ENCODE data around the gene TEX19.
"Not testable (repeated sequence)": the region's sequence is repeated elsewhere in the genome, so short reads cannot be mapped to it uniquely, and the experiment has no call there.

TEX19 gene

DNA sequence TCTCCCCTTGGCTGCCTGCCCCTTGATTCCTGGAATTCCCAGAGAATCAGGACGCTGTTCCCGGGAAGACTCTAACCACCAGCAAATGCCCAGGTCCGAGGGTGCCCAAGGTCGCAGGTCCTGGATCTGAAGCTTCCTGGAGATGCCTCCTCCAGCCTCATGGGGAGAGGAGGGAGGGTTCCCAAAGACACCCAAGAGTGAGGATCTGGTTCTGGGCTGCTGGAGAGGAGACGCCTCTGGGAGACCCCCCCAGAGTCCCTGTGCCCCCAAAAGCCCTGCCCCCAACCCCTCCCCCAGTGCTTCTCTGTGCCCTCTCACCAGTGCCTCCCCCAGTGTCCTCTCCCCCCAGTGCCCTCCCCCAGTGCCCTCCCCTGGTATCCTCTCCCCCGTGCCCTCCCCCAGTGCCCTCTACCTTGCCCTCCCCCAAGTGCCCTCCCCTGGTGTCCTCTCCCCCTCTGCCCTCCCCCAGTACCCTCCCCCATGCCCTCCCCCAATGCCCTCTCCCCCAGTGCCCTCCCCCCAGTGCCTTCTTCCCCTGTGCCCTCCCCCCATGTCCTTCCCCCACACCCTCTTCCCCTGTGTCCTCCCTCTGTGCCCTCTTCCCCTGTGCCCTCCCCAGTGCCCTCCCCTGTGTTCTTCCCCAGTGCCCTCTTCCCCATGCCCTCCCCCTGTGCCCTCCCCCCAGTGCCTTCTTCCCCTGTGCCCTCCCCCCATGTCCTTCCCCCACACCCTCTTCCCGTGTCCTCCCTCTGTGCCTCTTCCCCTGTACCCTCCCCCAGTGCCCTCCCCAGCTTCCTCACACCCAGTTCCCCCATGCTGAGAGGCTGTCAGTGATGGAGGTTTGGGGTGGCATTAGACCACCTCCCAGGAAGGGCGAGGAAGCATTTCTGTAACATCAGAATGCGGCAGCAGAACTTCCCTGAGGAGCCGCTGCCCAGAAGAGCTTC, 19.1 kb upstream of the TEX19 start:
- DNase-seq, result no peak

DNA sequence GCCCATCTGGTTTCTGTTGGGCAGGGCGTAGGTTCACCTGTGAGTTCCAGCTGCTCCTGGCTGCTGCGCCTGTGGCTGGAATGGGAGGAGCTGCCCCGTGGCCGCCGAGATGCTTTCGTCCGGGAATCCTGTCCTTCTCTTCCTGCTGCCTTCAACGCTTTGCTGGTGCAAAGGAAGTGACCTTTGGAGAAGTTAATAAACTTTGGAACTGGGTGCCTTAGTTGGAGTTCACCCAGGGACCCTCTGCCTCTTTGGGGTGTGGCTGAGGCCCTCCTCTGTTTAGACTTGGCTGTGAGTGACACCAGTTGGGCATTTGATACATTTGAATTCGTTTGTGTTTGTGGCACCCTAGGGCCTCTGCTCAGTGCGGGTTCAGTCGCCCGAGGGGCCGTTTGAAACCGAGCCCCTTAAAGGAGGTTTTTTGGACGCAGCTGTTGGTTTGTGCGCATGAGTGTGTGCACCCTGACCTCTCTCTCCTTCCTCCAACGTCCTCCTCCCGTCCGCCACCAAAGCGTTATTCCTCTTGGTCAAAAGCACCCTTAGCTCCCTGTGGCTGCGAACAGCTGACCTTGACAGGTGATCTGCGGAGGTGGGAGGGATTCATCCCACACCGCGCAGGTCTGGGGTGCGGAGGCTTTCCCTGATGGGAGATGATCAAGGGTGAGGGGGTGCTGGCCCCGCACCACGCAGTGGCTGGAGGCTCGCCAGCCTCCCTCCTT, 16.5 kb upstream of the TEX19 start:
- DNase-seq, result no peak

GRCh38 chr17:82343560-82343959, 15.5 kb upstream of the TEX19 start:
- no peak for DNase-seq

GRCh38 chr17:82344175-82344907, 14.7 kb upstream of the TEX19 start:
- no peak for DNase-seq

- DNase-seq, result no peak
Measured at GRCh38 chr17:82345151-82345976, 13.7 kb upstream of the TEX19 start.

DNA sequence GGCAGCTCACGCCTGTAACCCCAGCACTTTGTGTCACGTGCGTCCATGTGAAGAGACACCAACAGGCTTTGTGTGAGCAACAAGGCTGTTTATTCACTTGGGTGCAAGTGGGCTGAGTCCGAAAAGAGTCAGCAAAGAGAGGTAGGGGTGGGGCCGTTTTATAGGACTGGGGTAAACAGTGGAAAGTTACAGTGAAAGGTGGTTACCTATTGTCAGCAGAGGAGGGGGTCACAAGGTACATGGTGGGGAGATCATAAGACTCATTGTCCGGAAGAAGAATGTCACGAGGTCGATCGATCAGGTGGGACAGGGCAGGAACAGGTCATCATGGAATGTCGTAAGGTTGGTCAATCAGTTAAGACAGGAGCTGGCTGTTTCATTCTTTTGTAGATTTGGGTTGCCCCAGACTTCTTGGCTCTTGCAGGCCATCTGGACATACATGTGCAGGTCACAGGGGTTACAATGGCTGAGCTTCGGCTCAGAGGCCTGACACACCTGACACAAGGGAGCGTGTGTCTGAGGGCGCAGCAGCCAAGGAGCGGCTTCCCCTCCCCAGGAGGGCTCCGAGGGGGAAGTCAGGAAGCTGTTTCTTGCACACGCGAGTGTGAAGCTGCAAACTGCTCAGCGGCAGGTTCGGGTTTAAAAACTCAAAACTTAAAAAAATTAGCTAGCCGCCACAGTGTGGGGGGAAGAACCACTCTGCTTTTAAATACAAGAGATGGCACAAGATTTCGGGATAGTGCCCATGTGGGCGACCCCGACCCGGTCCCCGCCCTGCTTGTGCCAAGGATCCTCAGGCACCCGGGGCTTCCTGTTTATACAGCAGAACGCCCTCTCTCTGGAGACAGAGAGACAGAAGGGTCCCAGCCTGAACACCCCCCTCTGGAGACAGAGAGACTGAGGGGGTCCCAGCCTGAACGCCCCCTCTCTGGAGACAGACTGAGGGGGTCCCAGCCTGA, 12.4 kb upstream of the TEX19 start:
- no peak for DNase-seq

GRCh38 chr17:82347994-82348393, 11.1 kb upstream of the TEX19 start:
- DNase-seq, result not testable (repeated sequence)

DNA sequence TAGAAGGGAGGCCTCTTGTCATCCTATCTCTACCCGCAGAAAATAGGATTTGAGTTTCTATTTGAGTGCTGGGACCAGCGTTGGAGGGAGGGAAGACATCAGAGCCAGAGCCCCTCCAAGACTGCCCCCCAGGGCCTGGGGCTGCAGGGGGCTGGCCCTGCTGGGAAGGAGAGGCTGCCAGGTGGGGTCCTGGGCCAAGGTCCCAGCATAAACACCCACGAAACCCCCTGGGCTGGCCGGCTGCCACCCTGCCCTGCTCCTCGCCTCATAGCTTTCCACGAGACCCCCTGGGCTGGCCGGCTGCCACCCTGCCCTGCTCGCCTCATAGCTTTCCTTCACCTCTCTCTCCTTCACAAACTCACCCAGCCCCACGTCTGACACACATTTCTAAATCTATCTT, 10.6 kb upstream of the TEX19 start:
- DNase-seq, result no peak

DNA sequence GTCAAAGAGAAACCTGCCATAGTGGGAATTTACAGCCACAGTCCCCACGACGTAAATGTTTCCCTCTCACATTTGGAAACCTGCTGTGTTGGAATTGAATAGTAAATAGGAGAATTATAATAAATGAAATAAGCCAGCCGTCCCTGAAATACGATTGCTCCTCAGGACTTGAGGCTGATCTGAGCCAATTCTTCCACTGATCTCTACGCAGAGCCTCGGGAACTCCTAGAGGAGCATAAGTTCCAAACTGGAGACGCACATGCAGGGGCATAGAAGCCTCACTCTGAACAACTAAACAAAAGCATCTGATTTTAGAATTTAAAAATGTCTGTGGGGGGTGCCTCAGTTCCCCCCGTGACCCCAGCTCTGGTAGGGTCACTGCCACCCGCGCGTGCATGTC, 10.2 kb upstream of the TEX19 start:
- DNase-seq, result no peak

GRCh38 chr17:82349287-82349701, 9.8 kb upstream of the TEX19 start:
- DNase-seq, result no peak

DNA sequence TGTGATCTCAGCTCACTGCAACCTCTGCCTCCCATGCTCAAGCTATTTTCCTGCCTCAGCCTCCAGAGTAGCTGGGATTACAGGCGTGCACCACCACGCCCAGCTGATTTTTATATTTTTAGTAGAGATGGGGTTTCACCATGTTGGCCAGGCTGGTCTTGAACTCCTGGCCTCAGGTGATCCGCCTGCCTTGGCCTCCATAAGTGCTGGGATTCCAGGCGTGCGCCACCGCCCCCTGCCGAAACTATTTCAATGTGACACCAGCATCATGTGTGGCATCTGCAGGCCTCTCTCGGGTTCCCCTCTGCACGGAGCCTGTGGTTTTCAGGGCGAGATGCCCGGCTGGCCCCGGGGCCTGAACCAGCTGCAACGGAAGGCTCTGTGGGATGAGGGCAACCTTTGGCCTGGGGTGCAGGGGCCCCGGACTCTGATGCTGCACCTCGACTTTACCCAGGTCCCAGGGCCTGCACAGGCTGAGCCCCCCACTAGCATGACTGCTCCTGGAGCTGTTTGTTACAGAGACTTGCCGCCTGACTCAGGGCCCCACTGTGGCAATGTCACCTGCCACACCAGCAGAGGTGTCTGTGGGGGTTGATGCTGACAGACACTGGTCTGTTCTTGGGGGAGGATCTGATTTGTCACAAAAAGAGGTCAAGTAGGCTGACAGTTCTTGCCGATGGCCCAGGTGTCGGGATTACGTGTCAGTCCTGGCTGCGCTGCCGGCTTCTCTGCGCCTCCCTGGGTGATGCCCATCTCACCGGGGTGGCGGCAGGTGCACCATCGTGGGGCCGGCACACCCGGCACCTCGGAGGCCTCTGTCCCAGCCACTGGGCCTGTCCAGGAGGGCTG, 8.6 kb upstream of the TEX19 start:
- no peak for DNase-seq

DNA sequence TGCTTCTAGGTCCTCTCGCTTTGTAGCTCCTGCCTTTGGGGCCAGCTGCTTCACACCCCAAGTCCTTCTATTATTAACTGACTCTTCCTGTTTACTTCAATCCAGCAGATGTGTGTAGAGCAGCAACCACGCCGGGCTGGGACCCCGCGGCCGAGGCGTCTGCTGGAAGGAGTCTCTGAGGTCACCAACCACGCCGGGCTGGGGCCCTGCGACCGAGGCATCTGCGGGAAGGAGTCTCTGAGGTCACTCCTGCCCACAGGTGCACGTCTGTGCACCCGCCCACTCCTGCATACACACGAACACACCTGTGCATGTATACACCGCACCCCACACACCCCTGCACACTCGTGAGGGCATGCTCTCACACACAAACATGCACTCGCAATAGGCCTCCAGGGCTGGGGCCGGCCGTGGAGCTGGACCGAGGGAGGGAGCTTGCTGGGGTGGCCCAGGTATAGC, 7.8 kb upstream of the TEX19 start:
- no peak for DNase-seq

- peak; percentile 71 for DNase-seq
Measured at GRCh38 chr17:82351713-82352488, 7.1 kb upstream of the TEX19 start.

GRCh38 chr17:82353484-82353883, 5.6 kb upstream of the TEX19 start:
- DNase-seq, result no peak

DNA sequence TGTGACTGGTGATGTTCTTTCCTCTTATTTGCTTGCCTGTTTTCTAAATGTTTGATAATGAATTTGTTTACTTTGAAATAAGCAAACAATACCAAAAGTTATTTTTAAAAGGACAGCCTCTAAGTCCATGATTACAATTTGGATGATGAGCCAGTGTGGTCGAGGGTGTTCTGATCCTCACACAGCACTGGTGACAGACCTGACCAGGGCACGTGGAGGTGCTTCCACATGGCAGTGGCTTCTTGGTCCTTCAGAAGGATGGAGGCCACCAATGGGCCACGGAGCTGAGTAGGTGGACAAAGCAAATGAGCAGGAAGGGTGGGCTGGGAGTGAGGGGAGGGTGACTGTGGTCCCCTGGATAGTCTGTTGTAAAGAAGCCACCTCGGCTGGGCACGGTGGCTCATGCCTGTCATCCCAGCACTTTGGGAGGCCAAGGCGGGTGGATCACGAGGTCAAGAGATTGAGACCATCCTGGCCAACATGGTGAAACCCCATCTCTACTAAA, 4.2 kb upstream of the TEX19 start:
- DNase-seq, result no peak

DNA sequence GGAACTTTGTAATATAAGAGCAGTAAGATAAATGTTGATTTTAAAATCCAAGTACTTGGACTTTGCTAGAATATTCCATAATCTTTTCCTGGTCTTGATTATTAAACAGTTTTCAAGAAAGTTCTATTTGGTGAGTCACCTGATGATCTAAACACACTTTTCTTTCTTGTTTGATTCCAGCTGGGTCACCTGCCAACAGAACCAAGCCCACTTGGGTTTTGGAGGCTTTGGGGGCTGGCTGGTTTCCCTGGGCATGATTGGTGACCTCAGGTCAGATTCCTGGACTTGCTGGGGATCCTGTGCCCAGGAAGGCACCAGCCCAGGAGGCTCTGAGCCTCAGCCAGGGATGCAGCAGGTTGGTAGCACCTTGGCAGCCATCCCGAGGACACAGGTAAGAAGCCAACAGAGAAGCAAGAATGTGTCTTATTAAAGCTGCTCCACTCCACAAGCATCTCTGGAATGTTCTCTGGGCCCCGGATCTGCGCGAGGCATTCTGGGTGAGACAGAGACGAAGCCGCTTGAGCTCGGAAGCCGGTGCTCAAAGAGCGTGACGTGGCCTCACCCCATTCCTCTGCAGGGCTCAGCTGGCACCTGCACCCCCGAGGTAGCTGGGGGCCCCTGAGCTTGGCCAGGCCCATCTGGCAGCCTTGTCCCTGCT, 3.1 kb upstream of the TEX19 start:
- no peak for DNase-seq

DNA sequence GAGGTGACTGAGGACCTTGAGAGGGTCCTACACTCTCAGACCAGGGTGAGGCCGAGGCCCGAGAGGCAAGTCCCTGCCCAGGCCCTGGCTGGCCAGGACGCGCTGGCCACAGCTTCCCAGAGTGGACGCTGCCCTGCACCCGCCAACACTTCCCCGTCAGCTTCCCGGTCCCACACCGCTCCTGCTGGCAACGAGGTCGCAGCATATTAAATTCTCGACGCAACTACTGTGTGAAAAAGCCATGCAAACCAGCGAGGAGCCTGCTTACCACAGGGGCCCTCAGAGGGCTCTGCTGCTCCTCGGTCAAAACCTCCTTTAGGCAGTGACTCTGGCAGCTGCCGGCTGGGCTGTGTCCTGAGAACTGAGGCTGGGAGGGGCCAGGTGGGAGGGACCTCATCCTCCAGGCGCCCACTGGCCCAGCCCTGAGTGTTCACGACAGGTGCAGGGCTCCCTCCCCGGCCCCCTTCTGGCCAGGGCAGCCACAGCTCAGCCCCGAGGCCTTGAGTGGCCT, 2.1 kb upstream of the TEX19 start:
- DNase-seq, result no peak

GRCh38 chr17:82357394-82357793, 1.7 kb upstream of the TEX19 start:
- DNase-seq, result no peak

Data from GDM1 (cell line).